Stimulated activated CD4-positive, alpha-beta T cell treated with anti-CD3 and anti-CD28 coated beads, Interleukin-2, amount 100 ng/mL, for 24 hours (primary cell): ENCODE measurements around the gene SLC29A1.
"Not testable (repeated sequence)": the region's sequence is repeated elsewhere in the genome, so short reads cannot be mapped to it uniquely, and the experiment has no call there.

ENCODE experiments used
- DNase-seq, 2 donors: peaks; one replicate each; pipeline ENCODE4 v3.0.0-alpha.2; 2020

Gene SLC29A1

DNA sequence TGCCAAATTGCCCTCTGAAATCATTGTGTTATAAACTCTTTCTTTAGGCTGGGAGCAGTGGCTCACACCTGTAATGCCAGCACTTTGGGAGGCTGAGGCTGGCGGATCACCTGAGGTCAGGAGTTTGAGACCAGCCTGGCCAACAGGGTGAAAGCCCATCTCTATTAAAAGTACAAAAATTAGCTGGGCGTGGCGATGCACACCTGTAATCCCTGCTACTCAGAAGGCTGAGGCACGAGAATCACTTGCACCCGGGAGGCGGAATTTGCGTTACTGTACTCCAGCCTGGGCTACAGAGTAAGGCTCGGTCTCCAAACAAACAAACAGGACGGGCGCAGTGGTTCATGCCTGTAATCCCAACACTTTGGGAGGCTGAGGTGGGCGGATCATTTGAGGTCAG, 27.0 kb upstream of the SLC29A1 start:
- not testable (repeated sequence) for DNase-seq

DNA sequence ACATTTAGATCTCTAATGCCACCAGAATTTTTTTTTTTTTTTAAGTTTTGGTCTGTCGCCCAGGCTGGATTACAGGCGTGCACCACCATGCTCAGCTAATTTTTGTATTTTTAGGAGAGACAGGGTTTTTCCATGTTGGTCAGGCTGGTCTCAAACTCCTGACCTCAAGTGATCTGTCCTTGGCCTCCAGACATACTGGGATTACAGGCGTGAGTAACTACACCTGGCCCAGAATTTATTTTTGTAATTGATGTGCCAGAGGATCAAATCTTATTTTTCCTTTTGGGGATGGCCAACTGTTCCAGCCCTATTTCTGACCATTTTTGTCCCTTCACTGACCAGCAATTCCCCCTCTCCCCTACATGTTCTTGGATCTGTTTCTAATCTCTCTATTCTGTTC, 24.7 kb upstream of the SLC29A1 start:
- no peak for DNase-seq

DNA sequence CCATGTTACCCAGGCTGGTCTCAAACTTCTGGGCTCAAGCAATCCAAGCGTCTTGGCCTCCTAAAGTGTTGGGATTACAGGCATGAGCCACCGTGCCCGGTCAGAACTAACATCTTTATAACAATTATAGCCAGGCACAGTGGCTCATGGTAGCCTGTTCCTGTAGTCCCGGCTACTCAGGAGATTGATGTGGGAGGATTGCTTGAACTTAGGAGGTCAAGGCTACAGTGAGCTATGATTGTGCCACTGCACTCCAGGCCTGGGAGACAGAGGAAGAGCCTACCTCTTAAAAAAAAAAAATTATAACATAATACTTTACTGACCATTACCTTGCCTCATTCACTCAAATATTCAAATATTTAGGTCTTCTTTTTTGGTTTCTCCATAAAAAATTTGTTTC, 23.5 kb upstream of the SLC29A1 start:
- DNase-seq: no peak

DNA sequence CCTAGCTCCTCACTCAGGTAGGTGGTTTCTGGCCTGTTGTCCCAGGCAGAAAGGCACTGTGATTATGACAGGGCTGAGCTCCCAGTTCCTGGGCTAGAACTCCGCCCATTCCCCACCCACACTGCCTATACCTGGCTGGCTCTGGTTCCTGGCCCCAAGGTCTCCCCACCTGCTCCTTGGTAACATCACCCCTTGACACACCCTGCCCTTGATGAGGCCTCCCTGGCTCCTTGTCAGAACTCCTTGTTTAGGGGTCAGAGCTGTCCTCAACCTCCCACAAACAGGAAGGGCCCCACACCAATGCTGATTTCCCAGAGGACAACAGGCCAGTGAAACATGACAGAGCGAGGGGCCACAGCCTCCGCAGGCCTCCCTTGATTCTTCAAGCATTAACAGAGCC, 22.2 kb upstream of the SLC29A1 start:
- DNase-seq: no peak

GRCh38 chr6:44201638-44202303, 21.6 kb upstream of the SLC29A1 start:
- no peak for DNase-seq

- no peak for DNase-seq
These were observed 20.9 kb upstream of the SLC29A1 start for GRCh38 chr6:44202332-44202971.

GRCh38 chr6:44202972-44203750, 20.2 kb upstream of the SLC29A1 start:
- DNase-seq: no peak

- no peak for DNase-seq
These were observed 19.4 kb upstream of the SLC29A1 start for GRCh38 chr6:44203955-44204354.

DNA sequence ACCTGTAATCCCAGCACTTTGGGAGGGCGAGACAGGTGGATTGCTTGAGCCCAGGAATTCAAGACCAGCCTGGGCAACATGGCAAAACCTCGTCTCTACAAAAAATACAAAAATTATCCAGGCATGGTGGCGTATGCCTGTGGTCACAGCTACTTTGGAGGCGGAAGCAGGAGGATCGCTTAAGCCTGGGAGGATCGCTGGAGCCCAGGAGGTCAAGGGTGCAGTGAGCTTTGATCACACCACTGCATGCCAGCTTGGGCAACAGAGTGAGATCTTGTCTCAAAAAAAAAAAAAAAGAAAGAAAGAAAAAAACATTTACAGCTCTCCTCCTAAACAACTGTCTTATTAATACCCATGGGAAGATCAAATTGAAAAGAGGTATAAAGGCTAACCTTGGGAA, 15.4 kb upstream of the SLC29A1 start:
- DNase-seq: no peak

DNA sequence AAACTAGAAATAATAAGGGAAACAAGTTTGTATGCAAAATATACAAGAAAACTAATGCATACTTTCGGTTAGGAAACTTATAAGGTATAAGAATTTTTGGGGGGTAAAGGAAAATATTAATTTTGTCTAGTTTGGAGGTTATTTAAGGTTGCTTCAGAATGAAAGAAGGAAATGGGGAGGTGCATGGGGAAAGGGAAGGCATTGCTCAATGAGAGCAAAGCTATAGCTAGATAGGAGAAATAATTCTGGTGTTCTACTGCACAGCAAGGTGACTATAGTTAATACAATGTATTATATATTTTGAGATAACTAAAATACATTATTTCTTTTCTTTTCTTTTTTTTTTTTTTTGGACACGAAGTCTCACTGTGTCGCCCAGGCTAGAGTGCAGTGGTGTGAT, 12.1 kb upstream of the SLC29A1 start:
- DNase-seq: no peak

DNA sequence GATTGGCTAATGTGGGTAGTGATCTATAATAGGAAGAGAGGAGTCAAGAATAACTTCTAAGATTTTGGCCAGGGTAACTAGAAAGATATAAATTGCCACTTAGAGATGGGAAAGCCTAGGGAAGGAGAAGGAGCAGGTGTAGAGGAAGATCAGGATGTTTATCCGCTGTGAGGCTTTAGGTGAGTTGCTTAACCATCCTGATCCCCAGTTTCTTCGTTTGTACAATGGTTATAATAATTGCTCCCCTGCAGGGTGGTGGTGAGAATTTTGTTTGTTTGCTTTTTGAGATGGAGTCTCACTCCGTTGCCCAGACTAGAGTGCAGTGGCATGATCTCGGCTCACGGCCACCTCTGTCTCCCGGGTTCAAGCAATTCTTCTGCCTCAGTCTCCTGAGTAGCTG, 9.1 kb upstream of the SLC29A1 start:
- no peak for DNase-seq

DNA sequence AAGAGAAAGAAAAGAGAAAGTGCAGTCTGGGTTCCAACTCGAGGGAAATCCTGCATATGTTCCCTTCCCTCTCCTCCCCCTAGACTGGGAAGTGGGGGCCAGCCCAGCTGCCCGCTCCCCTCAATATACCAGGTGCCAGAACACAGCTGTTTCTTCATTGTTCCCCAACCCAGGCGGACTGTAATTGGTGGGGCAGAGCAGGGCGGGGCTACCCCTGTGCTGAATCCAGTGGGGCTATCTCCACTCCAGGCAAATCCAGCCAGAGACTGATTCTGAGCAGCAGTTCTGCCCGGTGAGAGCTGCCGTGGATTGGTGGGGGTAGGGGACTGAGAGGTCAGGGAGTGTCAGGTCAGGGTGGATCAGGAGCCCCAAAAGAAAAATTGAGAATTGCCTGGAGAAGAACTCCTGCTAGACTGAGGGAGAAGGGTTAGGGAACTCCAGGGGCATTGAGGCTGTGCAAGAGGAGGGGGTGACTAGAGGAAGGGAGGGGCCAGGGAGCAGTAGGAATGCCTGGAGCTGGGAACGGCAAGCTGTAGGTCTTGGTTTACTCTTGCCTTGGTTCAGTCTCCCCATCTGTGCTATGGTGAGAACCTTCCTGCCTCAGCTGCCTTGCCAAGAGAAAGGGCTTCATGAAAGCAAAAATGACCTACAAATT, 6.6 kb upstream of the SLC29A1 start, which contains the start of gene MYMX:
MYMX (plus strand) TSS at position 250 of the 655 bp plus-strand sequence. CDS start 546 bp downstream, outside the sequence.
- DNase-seq: no peak

DNA sequence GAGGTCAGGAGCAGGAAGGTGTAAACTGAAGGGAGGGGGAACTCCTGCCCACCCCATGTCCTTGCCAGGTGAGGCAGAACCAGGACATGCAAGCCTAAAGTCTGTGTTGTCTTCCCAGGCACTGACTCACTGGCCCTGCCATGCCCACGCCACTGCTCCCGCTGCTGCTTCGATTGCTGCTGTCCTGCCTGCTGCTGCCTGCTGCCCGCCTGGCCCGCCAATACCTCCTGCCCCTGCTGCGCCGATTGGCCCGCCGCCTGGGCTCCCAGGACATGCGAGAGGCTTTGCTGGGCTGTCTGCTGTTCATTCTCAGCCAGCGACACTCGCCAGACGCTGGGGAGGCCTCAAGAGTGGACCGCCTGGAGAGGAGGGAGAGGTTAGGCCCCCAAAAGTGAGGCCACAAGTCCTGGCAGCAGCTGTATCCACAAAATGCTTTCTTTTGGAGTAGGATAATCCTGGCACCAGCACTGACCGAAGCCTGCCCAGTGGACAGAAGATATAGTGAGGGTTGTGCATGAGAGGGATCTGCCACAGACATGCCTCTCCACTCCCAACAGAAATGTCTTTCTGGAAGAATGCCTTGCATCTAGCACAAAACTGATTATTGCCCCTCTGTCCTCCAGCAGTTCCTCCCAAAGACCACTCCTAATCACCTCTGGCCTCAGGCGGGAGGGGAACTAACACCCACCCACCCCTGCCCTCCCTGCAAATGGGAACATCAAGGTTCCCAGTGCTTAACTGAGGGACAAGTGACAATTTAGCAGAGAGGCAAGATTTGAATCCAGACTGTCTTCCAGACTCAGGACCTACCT, 5.9 kb upstream of the SLC29A1 start:
- DNase-seq: no peak

DNA sequence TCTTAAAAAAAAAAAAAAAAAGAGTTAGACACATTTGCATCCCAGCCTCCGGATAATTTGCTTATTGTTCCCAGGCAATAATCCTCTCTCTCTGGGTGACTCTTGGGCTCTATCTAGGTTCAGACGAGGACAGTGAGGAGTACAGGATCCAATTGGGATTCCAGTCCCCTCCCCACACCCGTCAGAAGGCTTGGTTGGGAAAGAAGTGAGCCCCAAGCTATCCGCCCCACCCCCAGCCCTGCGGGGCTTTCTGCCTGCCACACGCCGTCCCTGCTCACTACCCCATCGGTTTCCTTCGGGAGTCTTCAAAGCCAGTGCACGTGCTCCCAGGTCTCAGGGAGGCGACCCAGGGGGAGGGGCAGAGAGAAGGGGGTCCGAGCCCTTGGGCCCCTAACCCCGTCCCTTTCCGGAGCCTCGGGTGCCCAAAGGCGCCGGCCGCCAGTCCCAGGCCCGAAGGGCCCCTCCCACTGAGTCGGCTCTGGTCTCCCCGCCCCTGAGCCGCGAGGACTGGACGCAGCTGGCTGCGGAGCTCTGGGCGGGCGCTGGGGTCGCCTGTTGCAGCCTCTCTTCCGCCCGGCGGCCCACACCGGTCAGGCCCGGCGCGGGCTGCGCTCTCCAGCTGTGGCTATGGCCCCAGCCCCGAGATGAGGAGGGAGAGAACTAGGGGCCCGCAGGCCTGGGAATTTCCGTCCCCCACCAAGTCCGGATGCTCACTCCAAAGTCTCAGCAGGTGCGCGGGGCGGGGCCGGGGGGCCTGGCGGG, 4.2 kb upstream of the SLC29A1 start:
- peak in 1 of 2 donors; percentile 39 for DNase-seq

DNA sequence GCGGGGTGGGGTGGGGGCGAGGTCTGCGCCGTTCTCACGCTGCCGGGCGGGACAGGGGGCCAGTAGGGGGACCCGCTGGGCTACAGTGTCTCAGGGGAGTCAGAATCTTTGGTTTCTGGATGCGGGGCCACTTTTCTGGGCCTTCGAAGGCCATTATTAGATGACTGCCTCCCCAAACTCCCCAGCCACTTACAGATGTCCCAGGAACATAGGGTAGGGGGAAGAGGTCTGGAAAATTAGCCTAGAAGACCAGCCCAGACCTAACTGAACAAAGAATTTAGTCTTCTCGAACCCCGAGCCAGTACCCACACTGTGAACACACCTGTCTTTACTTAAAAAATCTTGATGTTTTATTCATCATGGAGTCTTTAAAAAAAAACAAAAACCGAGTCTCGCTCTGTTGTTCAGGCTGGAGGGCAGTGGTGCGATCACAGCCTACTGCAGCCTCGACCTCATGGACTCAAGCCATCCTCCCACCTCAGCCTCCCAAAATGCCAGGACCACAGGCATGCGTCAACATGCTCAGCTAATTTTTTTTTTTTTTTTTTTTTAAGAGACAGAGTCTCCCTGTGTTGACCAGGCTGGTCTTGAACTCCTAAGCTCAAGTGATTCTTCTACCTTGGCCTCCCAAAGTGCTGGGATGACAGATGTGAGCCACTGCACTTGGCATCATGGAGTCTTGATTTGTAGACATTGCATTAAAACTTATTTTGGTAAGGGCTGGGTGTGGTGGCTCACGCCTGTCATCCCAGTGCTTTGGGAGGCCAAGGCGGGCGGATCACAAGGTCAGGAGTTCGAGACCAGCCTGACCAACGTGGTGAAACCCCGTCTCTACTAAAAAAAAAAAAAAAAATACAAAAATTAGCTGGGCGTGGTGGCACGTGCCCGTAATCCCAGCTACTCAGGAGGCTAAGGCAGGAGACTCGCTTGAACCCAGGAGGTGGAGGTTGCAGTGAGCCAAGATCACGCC, 3.3 kb upstream of the SLC29A1 start:
- DNase-seq: no peak

DNA sequence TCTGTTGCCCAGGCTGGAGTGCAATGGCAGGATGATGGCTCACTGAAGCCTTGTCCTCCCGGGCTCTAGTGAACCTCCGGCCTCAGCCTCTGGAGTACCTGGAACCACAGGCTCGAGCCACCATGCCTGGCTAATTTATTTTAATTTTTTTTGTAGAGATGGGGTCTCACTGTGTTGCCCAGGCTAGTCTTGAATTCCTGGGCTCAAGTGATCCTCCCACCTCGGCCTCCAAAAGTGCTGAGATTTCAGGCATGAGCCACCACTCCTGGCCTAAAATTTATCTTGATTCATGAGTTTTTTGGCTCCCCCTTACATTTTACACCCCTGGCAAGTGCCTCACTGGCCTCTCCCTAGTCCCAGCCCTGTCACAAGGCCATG, 2.5 kb upstream of the SLC29A1 start:
- DNase-seq: no peak

DNA sequence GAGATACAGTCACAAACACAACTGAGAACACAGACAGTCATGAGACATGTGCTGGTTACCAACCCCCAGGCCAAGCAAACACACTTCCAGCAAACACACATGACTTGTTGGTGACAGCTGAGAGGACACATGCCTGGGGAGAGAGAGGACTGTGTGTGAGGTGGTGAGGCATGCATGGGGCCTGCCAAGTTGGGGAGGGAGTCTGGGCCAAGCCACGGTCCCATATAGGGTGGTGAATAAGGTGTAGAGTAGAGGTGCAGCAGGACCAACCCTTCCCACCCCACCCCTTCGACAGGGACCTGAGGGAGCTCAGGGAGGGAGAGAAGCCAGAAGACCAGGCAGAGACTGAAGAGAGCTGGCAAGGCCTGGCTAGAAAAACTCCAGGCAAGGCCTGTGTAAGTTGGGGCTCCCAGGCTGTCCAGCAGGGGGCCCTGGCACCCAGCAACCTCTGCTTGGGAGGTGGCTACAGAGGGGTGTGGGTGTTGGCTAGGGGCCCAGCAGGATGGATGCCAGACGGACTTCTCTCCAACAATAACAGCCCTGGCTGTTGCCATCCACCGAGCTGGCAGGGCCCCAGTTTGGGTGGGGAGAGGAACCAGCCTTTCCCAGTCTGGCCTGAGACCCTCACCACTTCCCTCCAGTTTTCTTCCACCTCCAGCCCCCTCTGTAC, 2.0 kb upstream of the SLC29A1 start:
- peak; percentile 74 to 80 for DNase-seq

DNA sequence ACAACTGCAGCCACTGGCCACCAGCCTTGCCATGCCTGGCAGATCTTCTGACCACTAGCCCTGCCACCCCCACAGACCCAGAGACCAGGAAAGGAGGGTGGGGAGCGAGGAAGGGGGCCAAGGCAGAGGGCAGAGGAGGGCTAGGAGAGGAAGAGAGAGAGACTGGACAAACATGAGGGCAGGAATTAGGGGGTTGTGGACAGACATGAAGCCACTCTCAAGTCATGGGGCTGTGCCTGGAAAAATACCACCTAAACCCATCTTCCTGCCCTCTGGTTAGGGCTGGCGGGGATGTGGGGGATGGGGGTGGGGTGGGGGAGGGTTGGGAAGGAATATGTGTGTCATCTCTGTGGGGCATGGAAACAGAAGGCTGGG, 1.4 kb upstream of the SLC29A1 start:
- no peak for DNase-seq

GRCh38 chr6:44222486-44223318, 693 bp upstream of the SLC29A1 start:
- peak; percentile 18 to 38 for DNase-seq
